ENCODE measurements around the gene DSCAML1.

Gene DSCAML1

DNA sequence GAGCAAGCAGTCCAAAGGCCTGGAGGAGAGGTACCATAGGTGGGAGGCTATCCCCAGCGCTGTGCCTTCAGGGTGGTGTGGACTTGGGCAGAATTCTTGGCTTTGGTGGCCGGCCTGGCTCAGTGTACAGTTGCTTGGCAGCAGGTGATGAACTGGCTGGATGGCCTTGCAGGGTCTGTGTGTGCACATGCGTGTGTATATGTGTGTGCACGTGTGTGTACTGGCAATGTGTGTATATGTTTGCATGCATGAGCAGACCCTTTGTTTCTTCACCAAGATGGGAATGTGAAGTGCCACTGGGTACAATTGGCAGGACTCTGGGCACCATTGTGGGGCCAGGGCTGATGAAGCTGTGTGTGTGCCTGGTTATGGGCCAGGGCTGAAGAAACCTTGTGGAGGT, 416.3 kb downstream of the DSCAML1 start:
- in situ Hi-C loops (cut with MboI; ENCODE audit: low sequenced_read_pairs) = no loop called here

GRCh38 chr11:117378976-117379865, 417.8 kb downstream of the DSCAML1 start:
- in situ Hi-C loops (cut with MboI; ENCODE audit: low sequenced_read_pairs) = no loop called here
